Thymus (tissue), 11 donors: ENCODE measurements around the gene TMEM17. TPM values are rescaled to one million over a fixed set of nuclear protein-coding genes. Genes with fewer than 3 reads are reported as not detected.

Source experiments
- DNase-seq, 9 donors: peaks; one replicate each; pipeline ENCODE4 v3.0.0-alpha.2; 2013; ENCODE audit warnings: low spot score in 9 of 9, low read depth in 6 of 9, missing footprints in 1 of 9
- H3K27ac ChIP-seq, 2 donors: one replicate each; pipeline ENCODE4 v1.5.1; 2013; ENCODE audit warnings: control low read depth in 1 of 2, low read depth in 1 of 2, low read length in 1 of 2, mild to moderate bottlenecking in 1 of 2, moderate library complexity in 1 of 2
- H3K27me3 ChIP-seq, 2 donors: one replicate each; pipeline ENCODE4 v1.5.1; 2013; ENCODE audit warnings: low read length in 1 of 2; ENCODE audit not compliant: control insufficient read depth in 2 of 2, insufficient read depth in 1 of 2
- H3K36me3 ChIP-seq, 2 donors: one replicate each; pipeline ENCODE4 v1.5.1; 2013; ENCODE audit warnings: low read length in 1 of 2, mild to moderate bottlenecking in 1 of 2, moderate library complexity in 1 of 2; ENCODE audit not compliant: control insufficient read depth in 2 of 2, insufficient read depth in 2 of 2
- H3K4me1 ChIP-seq, 2 donors: one replicate each; pipeline ENCODE4 v1.5.1; 2013; ENCODE audit warnings: low read length in 2 of 2; ENCODE audit not compliant: control insufficient read depth in 2 of 2, insufficient read depth in 2 of 2
- H3K4me3 ChIP-seq, 2 donors: one replicate each; pipeline ENCODE4 v1.5.1; 2013; ENCODE audit warnings: low read length in 2 of 2, control low read depth in 1 of 2, mild to moderate bottlenecking in 1 of 2
- H3K9me3 ChIP-seq, 2 donors: one replicate each; pipeline ENCODE4 v1.5.1; 2013; ENCODE audit warnings: low read length in 1 of 2, mild to moderate bottlenecking in 1 of 2; ENCODE audit not compliant: control insufficient read depth in 2 of 2, insufficient read depth in 1 of 2
- WGBS: extraction: QIAGEN DNeasy Blood & Tissue Kit; methylation state at CpG from one replicate; pipeline ENCODE4 v1.1.7; 2013; 5-methylcytosine and 5-hydroxymethylcytosine counted together
- polyA plus RNA-seq: library from polyadenylated mRNA; stranded (reverse); fragments of 200-250 nt; gene quantifications from one replicate; pipeline ENCODE4 v1.2.3, GENCODE V29; 2013
- total RNA-seq: library from RNA; stranded (reverse); fragments of 120-200 nt; gene quantifications from one replicate; pipeline ENCODE4 v1.2.4, GENCODE V29; 2013
- donor health status: healthy.

Gene TMEM17
- total and polyA plus RNA-seq, 2 donors, result 1.0 to 1.9 TPM

DNA sequence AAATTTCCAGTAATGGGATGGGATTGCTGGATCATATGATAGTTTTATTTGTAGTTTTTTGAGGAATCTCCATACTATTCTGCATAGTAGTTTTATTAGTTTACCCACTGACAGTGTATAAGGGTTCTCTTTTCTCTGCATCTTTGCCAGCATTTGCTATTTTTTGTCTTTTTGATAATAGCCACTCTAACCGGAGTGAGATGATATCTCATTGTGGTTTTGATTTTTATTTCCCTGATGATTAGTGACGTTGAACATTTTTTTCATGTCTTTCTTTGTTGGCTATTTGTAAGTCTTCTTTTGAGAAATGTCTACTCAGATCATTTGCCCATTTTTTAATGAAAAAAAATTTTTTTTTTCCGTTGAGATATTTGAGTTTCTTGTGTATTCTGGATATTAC is 26.1 kb downstream of the TMEM17 start:
- H3K9me3 ChIP-seq, result no peaks in the 10 kb centered on the region
- no peak overlapping the region for H3K27ac ChIP-seq
- H3K27me3 ChIP-seq, result no peaks in the 10 kb centered on the region
- no peaks in the 10 kb centered on the region for H3K36me3 ChIP-seq
- peaks cover 0 to 12% of the 10 kb centered on the region in 2 donors for H3K4me1 ChIP-seq
- no peak overlapping the region for H3K4me3 ChIP-seq
- 87% methylated on average over 3 of the region's 3 CpGs for WGBS
- no peak for DNase-seq

DNA sequence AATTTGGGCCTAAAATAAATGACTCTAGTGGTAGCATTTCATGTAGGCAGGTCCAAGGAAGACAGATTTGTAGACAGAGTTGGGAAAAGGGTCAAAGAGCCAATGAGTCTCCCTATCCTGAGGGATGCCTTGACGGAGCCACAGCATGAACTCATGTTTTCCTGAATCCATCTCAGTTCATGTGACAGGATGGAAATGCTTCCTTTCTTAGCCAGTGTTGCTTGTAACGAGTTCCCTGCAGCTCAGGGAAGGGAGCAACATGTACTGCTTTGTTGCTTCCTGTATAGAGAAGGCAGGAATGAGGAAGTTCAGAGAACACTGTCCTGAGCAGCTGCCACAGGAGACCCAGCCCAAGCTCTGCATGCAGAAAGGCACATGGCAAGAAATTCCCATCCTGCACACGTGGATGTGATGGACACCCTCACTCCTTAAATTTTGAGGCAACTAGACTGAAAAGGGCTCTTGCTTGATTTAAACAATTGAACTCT is 27.9 kb downstream of the TMEM17 start:
- Histone ChIP-seq H3K4me1 (peaks cover 0 to 21% of the 10 kb centered on the region in 2 donors), H3K9me3 (no peaks in the 10 kb centered on the region), H3K27ac (no peak overlapping the region), H3K4me3 (no peak overlapping the region), H3K36me3 (no peaks in the 10 kb centered on the region), H3K27me3 (no peaks in the 10 kb centered on the region)
- WGBS, result 38% methylated on average over 3 of the region's 3 CpGs
- DNase-seq, result no peak

DNA sequence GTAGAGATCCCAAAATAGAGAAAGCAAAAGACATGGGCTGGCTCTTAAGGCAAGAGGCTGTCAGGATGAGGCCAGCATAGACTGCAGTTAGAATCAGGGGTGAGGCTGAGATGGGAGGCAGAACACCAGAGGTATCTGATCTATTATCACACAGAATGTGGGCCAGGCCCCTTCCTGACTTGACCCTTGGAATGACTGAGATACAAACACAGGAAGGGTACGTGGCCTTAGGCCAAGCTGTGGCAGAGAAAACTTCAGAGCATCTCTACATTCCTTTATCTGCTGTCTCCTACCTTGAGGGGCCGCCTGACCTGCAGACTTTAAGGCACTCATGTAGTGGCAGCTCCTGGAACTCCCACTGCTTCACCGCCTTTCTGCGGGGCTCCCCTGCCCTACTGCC is 28.4 kb downstream of the TMEM17 start:
- no peak for DNase-seq
- no peaks in the 10 kb centered on the region for H3K9me3 ChIP-seq
- H3K27me3 ChIP-seq, result no peaks in the 10 kb centered on the region
- WGBS, result 98% methylated on average over 4 of the region's 4 CpGs
- peaks cover 0 to 22% of the 10 kb centered on the region in 2 donors for H3K4me1 ChIP-seq
- H3K27ac ChIP-seq, result no peak overlapping the region
- H3K36me3 ChIP-seq, result no peaks in the 10 kb centered on the region
- no peak overlapping the region for H3K4me3 ChIP-seq

DNA sequence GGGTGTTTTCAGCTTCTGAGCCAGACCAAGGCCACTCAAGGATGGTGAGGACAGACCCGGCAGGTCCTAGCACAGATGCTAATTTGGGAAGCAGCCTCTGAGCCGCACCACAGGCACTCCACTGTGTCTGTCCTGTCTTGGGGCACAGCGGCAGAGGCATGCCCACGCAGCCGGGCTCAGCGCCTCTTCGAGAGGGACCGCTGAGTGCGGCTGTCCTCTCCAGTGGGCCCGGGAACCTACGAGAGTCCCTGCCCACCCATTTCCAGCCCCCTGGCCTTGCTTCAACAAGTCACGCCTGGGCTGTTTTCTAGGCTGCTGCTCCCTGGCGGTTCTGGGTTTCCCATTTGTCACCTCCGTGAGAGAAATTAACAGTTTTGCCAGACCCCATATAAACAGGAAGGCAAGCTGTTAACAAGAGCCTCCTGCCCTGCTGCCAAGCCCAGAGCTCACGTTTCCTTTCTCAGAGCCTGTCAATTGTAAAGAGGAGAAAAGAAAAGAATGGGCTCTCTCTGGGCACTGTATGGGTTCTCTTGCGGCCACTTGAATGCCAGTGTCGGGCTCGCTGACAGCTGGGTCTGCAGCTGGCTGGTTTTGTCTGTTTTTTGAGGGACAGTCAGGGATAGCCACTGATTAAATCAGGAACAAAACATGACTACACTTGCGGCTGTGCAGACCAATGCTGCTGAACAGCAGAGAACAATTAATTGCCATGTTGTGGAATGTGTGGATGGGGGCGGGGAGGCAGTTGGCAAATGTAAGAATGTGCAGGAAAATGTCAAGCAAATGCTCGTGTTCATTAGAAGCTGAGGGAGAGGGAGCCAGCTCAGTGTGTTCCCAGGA is 30.6 kb downstream of the TMEM17 start:
- no peaks in the 10 kb centered on the region for H3K27me3 ChIP-seq
- H3K27ac ChIP-seq, result peak overlapping the region in 1 of 2 donors; percentile 57
- WGBS, result 41% methylated on average over 21 of the region's 21 CpGs
- H3K36me3 ChIP-seq, result no peaks in the 10 kb centered on the region
- DNase-seq, result no peak
- no peaks in the 10 kb centered on the region for H3K9me3 ChIP-seq
- no peak overlapping the region for H3K4me3 ChIP-seq
- H3K4me1 ChIP-seq, result peaks cover 0 to 29% of the 10 kb centered on the region in 2 donors

DNA sequence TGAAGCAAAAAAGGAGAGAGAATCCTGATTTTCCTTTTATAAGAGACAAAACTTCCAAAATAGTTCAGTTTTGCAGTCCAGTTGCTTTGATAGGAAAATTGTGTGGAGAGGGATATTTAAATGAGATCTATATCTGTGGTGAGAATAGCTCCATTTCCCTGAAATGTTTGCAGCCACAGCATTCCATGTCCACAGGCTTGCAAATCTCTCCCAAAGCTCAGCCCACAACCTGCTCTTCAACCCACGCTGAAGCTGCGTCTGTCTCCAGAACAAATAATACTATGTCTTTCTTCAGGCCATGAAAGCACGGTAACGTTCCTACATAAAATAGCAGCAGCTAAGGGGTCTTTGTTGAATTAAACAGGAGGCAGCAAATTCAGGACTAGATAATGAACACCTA is 31.8 kb downstream of the TMEM17 start:
- Histone ChIP-seq H3K27me3 (no peaks in the 10 kb centered on the region), H3K4me1 (peaks cover 0 to 39% of the 10 kb centered on the region in 2 donors), H3K36me3 (no peaks in the 10 kb centered on the region), H3K4me3 (no peak overlapping the region), H3K9me3 (no peaks in the 10 kb centered on the region), H3K27ac (peak overlapping the region in 1 of 2 donors; percentile 26)
- no peak for DNase-seq
- 98% methylated on average over 4 of the region's 4 CpGs for WGBS

DNA sequence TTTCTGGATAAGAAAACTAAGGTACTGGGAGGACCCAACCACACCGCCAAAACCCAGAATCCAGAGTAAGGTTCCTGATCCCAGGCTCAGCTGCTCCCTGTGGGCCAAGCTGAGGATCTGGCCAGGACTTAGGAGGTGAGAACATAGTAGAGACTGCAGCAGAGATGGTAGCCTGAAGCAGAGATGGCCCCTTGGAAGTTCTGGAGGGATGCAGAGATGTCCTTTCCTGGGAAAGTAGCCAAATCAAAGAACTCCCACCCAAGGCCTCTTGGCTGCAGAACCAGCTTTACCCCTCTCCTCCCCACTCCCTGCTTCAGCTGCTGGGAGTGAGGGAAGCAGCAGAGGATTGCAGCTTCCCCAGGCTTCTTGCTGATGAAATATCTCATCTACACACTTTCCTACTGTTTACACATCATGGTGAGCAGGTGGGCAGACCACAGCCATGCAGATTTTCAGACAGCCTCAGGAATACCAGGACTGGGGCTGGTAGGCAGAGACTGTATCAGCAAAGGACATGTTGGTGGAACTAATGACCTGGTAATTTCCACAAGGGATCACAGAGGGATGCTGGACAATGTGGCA is 32.7 kb downstream of the TMEM17 start:
- no peaks in the 10 kb centered on the region for H3K27me3 ChIP-seq
- H3K27ac ChIP-seq, result peak overlapping the region in 1 of 2 donors; percentile 12
- no peak for DNase-seq
- WGBS, result 100% methylated on average over 1 of the region's 1 CpG
- peaks cover 0 to 39% of the 10 kb centered on the region in 2 donors for H3K4me1 ChIP-seq
- no peak overlapping the region for H3K4me3 ChIP-seq
- no peaks in the 10 kb centered on the region for H3K36me3 ChIP-seq
- H3K9me3 ChIP-seq, result no peaks in the 10 kb centered on the region

DNA sequence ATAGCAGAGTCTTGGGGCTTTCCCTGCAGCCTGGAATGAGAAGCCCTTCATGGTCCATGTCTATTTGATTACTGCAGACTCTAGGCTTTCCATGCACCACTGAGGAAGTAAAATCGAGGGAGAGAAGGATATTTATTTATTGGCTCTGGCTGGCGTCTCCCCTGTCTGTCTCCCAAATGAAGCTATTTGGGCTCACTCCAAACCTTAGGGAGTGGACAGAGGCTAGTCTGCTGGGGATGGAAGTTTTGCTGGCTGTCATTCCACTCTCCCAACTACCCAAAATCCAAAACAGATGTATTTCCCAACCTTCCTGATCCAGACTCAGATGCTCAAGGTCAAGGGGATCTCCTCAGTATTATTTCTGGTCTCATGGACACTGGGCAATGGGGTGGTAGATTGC is 33.7 kb downstream of the TMEM17 start:
- Histone ChIP-seq H3K9me3 (no peaks in the 10 kb centered on the region), H3K27ac (peak overlapping the region in 1 of 2 donors; percentile 49), H3K4me3 (no peak overlapping the region), H3K36me3 (no peaks in the 10 kb centered on the region), H3K4me1 (peaks cover 0 to 39% of the 10 kb centered on the region in 2 donors), H3K27me3 (no peaks in the 10 kb centered on the region)
- DNase-seq, result no peak
- WGBS, result 82% methylated on average over 2 of the region's 2 CpGs

DNA sequence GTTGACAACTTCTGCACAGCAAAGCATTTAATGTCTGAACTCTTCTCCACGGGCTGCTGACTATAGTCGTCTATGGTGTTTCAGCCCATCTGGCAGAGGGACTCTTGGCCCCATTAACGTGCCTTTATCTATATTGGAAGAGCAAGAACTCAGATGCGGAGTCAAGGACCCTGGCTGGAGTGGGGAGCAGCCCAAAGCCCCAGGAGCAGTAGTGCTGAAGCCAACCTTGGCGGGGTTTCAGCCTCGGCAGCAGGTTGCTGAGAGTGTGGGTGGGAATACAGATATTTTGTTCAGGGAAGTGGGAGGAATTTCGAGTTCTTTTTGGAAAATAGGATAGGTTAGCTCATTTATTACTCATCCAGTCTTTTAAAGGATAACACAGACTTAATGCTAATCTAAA is 34.2 kb downstream of the TMEM17 start:
- no peaks in the 10 kb centered on the region for H3K36me3 ChIP-seq
- no peak for DNase-seq
- no peaks in the 10 kb centered on the region for H3K9me3 ChIP-seq
- no peak overlapping the region for H3K4me3 ChIP-seq
- peak overlapping the region in 1 of 2 donors; percentile 49 for H3K27ac ChIP-seq
- no peaks in the 10 kb centered on the region for H3K27me3 ChIP-seq
- 89% methylated on average over 7 of the region's 7 CpGs for WGBS
- H3K4me1 ChIP-seq, result peaks cover 0 to 39% of the 10 kb centered on the region in 2 donors

DNA sequence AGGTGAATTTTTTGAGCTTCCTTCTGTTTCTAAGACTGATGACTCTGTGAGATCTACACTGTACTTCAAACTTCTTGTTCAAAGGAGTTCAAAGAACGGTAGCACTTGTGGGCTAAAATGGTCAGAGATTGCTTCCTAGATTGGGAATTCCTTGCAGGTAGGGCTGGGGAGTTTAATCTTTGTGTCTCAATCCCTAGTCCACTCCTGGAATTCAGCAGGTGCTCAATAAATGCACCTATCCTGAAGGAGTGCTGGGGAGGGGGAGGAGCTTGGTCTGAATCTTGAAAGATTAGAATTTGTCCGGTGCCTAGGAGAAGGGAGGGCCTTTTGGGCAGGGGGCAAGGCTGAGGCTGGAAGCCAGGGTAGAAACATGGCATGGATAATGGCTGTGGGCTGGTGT is 34.6 kb downstream of the TMEM17 start:
- Histone ChIP-seq H3K9me3 (no peaks in the 10 kb centered on the region), H3K36me3 (no peaks in the 10 kb centered on the region), H3K4me3 (no peak overlapping the region), H3K4me1 (peaks cover 0 to 43% of the 10 kb centered on the region in 2 donors), H3K27ac (peak overlapping the region in 1 of 2 donors; percentile 49), H3K27me3 (no peaks in the 10 kb centered on the region)
- WGBS, result 93% methylated on average over 2 of the region's 2 CpGs
- DNase-seq, result no peak
